GM18951 (cell line): ENCODE data around the gene SEMA3F.

ENCODE experiments used
- POLR2A ChIP-seq: IDR thresholded peaks from 4 replicates; pipeline ENCODE4 v1.6.1; 2011; ENCODE audit warnings: mild to moderate bottlenecking; ENCODE audit not compliant: insufficient read length, insufficient read depth; ENCODE audit errors: extremely low read depth
- in situ Hi-C: fragments of 300-500 bp; cut with MboI; formaldehyde crosslinking; loops from one replicate; pipeline ENCODE4 v1.12.0; 2022; ENCODE audit warnings: low sequenced_read_pairs, mixed read lengths, inconsistent platforms; ENCODE audit not compliant: unreplicated experiment

The SEMA3F gene

DNA sequence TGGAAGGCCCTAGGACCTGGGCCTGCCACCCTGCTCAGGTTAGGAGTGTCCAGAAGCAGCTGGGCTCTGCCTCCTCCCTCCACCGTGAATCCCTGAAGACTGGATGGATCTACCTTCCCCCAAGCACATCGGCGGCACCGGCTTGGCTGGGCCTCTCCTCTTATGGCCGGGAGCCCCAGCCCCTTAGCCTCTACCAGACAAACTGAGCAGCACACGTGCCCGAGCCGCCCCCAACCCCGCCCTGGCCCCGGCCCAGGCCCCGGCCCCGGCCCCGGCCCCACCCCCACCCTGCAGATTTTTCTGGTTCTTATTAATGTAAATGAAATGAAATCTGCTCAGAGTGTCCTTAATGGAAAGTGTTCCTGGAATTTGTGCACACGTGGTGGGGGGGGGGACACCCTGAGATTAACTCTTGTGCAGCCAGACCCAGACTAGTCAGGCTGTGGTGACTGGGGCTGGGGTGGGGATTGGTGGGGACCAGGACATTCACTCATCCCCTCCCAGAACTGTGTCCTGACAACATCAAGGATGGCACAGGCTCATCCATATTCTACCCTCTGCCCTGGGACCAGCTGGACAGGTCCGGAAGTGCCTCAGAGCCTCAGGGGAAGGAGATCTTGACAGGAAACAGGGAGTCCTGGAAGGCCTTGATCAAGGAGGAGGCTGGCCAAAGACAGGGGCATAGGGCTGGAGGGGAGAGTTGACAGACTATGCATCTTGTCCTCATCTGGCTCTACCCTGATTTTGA is 30.9 kb upstream of the SEMA3F start:
- in situ Hi-C loops: loop anchor here (10.0 kb wide), 1 partner anchor 61 kb away; no protein-coding TSS in a partner anchor
- no peak for TF ChIP-seq POLR2A

DNA sequence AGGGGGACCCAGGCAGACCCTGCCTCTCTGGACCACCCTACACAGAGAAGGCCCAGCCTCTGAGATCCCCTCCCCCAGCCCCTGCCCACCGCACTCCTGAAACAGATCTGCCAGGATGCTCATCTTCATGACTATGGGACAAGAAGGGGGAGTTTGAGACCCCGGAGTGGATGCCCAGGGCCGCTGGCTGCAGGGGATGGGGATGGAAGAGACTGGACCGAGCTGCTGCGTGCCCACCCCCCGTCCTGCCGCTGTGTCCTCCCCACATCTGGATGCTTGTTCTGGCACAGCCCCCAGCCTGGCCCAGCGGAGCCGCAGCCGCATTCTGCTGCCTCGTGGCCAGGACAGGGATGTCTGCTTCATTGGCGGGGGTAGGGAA is 30.3 kb upstream of the SEMA3F start:
- in situ Hi-C loops: loop anchor here (10.0 kb wide), 1 partner anchor 60 kb away; no protein-coding TSS in a partner anchor
- no peak for TF ChIP-seq POLR2A

DNA sequence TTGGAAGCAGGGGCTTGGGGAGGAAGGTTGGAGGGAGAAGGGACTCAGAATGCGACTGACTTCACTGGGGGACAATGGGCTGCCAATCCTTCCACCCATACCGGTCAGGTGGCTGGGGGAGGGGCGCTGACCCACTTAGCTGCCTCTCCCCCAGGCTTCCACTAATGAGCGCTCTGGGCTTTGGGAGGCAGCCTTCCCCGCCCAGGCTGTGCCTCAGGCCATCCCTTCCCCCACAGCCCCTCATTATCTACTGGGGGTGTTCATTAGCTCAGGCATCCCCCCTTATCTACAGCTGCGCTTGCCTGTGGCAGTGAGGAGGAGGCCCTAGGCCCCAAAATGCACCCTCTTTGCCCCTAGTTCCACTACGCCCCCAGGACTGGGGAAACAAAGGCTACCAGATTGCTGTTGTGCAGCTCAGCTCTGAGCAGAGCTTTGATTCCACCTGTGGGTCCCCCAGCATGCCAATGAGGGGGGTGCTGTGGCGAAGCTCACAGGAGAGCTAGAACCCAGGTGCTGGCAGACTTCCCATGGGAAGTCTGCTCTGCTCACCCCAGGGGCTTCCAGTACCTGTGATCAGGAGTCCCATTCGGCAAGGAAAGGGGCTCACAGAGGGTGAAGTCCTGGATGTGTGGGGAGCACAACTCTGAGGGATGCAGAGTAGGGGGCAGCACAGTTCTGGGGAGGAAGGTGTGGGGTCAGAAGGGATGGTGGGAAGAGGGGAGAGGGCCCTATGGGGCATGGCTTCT is 29.4 kb upstream of the SEMA3F start:
- TF ChIP-seq POLR2A: no peak

DNA sequence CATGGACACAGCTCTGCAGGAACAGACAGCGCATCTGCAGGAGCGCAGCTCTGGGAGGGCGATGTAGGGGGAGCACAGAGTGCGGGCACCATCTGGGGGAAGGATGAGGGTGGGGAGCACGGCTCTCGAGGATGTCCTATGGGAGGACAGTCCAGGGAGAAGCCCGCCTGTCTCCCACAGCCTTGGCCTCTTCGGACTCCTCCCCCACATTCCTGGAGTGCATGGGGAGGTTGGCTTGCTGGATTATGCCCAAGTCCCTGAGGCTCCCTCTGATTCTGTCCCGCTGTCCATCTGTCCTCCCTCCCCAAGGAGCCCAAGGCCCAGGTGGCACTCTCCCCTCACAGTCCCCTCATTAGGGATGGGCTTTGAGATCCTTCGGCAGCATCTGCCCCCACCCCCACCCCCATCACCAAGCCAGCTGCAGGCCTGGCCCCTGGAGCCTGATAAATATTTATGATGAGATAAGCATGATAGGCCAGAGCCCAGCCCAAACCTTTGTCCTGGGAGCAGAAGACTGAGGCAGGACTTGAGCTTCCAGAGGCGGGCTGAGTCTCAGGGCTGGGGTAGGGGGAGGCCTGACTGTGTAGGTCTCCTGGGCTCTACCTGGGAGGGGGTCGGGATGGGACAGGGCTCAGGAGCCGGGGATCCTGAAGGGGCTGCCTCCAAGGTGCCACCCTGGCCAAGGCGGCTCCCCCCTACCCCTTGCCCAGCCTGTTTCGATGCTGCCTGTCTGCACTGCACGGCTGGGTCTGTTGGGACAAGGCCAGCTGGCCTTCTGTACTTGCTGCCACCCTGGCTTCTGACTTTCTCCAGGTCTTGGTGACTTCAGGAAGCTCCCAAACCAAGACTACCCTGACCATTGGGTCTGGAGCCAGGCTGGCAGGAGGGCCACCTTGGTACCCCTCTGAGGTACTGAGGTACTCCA is 28.6 kb upstream of the SEMA3F start:
- TF ChIP-seq POLR2A: no peak
- in situ Hi-C loops: loop anchor here (10.0 kb wide), 1 partner anchor 58 kb away; no protein-coding TSS in a partner anchor

More for the DNA sequence above, 29.4 kb upstream of the SEMA3F start:
- in situ Hi-C loops: loop anchor here (10.0 kb wide), 1 partner anchor 59 kb away; no protein-coding TSS in a partner anchor

DNA sequence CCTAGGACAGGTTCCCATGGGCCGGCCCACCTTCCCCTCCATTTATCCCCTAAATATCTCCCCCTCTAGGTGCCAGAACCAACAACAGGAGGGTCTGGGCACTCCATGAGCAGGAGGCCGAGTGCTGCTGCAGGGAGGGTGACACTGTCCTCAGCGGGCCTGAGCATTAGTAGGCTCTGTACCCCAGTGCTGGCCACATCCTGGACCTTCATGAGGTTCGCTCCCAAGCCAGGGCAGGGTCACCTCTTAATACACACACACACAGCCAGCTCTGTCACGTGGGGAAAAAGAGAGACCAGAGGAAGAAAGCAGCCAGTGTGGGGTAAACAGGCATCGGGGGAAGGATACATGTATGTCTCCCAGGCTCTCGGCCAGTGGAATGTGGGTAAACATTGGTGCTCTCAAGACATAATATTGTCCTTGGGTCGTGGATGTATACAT is 27.9 kb upstream of the SEMA3F start:
- in situ Hi-C loops: loop anchor here (10.0 kb wide), 1 partner anchor 58 kb away; no protein-coding TSS in a partner anchor
- TF ChIP-seq POLR2A: no peak

DNA sequence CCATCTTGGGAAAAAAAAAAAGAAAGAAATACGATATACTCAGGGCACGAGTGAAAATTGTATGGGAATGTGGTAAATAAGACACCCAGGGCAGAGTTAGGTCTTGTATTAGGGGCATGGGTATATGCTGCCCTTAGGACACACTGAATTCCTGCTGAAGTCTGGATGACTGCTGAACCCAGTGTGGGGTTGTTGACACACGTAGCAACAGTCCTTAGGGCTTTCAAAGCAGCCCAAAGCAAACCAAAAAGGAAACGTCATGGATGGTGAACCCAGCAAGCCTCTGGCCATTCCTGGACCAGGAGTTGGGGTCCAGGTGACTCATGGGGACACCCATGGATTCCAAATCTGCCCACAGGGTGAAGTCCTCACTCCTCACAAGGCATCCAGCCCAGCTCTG is 27.1 kb upstream of the SEMA3F start:
- in situ Hi-C loops: loop anchor here (10.0 kb wide), 1 partner anchor 57 kb away; no protein-coding TSS in a partner anchor
- no peak for TF ChIP-seq POLR2A

DNA sequence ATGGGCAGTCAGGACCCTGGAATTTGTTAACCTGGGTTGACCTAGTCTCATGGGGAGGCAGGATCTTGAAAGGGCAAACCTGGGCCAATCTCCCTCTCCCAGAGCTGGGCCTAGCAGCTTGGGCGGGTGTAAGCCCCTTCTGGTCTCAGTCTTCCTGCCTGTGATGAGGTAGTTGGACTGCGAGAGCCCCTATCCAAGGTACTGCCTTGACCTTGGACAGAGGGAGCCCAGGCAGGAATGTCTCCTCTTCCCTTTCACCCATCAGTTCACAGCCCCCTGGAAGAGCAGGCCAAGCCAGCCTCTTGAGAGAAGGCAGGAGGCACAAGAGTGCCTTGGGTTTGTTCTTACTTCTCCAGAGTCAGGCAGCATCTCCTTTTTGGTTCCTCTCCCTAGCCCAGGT is 24.7 kb upstream of the SEMA3F start:
- TF ChIP-seq POLR2A: no peak
- in situ Hi-C loops: no loop called here

DNA sequence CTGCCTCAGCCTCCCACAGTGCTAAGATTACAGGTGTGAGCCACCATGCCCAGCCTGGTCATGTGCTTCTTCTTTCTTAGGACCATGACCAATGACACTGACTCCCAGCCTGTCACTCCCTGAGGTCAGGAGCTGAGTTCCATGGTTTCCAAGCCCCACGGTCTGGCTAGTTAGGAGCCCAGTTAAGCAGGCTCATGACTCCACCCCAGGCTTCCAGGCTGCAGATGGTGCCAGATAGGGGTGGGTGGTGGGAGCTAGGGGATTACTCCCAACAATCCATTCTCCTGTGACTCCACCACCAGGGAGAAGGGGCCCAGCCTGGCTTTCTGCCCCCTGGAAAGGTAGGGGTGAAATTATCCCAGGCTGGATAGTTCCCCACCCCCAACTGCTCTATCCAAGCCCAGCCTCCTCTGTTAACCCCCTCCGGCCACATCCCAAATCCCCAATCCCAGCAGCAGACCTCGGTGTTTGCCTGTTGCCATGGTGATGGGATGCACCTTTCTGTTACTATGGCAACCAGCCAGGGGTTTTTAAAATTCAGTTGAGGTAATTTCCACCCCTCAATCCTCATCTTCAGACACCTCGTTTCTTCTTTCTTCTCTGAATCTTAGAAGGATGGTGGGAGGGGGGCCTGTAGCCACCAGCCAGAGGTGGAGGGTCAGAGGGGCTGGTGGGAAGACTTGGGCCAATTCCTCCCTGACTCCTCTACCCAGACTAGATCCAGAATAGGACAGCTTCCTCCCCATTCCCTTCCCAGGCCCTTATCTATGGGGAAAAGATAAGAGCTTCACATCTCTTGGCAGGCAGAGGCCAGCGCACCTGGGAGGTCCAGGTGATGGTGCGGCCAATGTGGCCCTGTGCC is 22.5 kb upstream of the SEMA3F start:
- no peak for TF ChIP-seq POLR2A
- in situ Hi-C loops: no loop called here

DNA sequence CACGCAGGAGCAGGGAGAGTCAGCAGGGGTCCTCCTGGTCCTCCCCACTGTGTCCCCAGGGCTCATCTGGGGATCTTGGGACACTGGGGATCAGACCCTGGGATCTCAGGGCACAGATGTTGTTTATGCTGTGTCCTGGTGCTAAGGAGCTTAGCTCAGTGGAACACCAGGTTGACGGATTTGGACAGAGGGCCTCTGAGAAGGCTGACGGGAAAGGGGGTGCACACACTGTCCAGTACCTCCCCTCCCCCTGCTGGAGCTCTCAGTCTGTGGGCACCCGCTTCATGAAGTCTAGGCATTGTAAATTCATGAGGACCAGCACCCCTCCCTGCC is 21.9 kb upstream of the SEMA3F start:
- in situ Hi-C loops: no loop called here
- TF ChIP-seq POLR2A: no peak

DNA sequence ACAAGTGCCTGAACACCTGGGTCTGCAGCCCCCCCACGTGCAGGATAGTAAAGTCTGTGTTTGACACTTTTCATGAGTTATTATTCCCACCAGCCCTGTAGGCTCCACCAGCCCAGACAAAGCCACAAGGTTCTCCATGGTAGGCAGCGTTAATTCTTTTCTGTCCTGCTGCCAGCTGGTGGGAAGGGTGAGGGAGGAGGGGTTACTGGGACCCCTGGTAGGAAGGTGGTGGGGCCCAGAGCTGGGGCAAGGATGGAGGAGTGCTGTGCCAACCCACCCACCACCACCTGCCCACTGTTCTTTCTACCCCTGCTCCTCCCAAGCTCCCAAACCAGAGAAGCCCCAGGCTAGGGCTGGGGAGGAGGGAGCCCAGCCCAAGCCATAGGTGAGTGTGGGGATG is 20.8 kb upstream of the SEMA3F start:
- no peak for TF ChIP-seq POLR2A
- in situ Hi-C loops: no loop called here

DNA sequence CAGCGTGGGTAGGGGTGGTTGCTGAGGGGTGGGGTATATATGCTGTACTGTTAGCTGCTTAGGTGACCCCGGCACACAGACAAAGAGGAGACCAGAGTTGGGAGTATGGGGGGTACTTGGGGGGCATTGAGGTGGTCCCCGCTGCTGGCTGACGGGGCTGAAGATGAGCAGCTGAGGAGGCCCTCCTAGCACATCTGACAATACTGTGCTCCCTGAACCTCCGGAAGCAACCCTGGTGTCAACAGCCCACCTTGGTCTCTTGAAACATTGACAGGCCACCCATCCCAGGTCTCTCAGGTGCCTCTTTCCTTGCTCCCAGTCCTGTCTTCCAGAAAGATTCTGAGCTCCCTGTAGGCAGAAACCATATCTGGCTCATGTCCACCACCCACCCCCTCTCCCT is 19.2 kb upstream of the SEMA3F start:
- TF ChIP-seq POLR2A: no peak
- in situ Hi-C loops: no loop called here
